GM19455 (cell line): ENCODE results near the gene ENTREP1.
"Not testable (repeated sequence)": the region's sequence is repeated elsewhere in the genome, so short reads cannot be mapped to it uniquely, and the experiment has no call there.

Experiments
- ATAC-seq: cut with Tn5 transposase; IDR thresholded peaks from one replicate; pipeline ENCODE4 v1.9.1; 2021; ENCODE audit not compliant: unreplicated experiment

Gene ENTREP1

GRCh38 chr9:69324549-69325401 is at the start of gene ENTREP1:
ENTREP1 (plus strand) TSS chr9:69325215; CDS start chr9:69325310, 95 bp downstream.
- no peak for ATAC-seq

- ATAC-seq, result no peak
Measured at GRCh38 chr9:69276775-69277174, 48.2 kb upstream of the ENTREP1 start.

- ATAC-seq, result no peak
Measured at GRCh38 chr9:69279084-69279731, 45.8 kb upstream of the ENTREP1 start.

- no peak for ATAC-seq
Measured at GRCh38 chr9:69279733-69280132, 45.3 kb upstream of the ENTREP1 start.

GRCh38 chr9:69283003-69283402 is 42.0 kb upstream of the ENTREP1 start:
- ATAC-seq, result no peak

- no peak for ATAC-seq
Measured at GRCh38 chr9:69292078-69292477, 32.9 kb upstream of the ENTREP1 start.

- ATAC-seq, result no peak
Measured at GRCh38 chr9:69293156-69293555, 31.9 kb upstream of the ENTREP1 start.

GRCh38 chr9:69295872-69296552 is 29.0 kb upstream of the ENTREP1 start:
- no peak for ATAC-seq

GRCh38 chr9:69297300-69297980 is 27.6 kb upstream of the ENTREP1 start:
- no peak for ATAC-seq

GRCh38 chr9:69299315-69299714 is 25.7 kb upstream of the ENTREP1 start:
- ATAC-seq, result no peak

- ATAC-seq, result no peak
Measured at GRCh38 chr9:69299826-69300225, 25.2 kb upstream of the ENTREP1 start.

- ATAC-seq, result no peak
Measured at GRCh38 chr9:69303331-69303730, 21.7 kb upstream of the ENTREP1 start.

- not testable (repeated sequence) for ATAC-seq
Measured at GRCh38 chr9:69306895-69307445, 18.0 kb upstream of the ENTREP1 start.

- no peak for ATAC-seq
Measured at GRCh38 chr9:69307446-69308205, 17.4 kb upstream of the ENTREP1 start.

GRCh38 chr9:69308206-69308931 is 16.6 kb upstream of the ENTREP1 start:
- ATAC-seq, result no peak

GRCh38 chr9:69313175-69313574 is 11.8 kb upstream of the ENTREP1 start:
- ATAC-seq, result no peak

GRCh38 chr9:69314547-69314946 is 10.5 kb upstream of the ENTREP1 start:
- no peak for ATAC-seq

GRCh38 chr9:69317081-69317480 is 7.9 kb upstream of the ENTREP1 start:
- no peak for ATAC-seq

- no peak for ATAC-seq
Measured at GRCh38 chr9:69317894-69318293, 7.1 kb upstream of the ENTREP1 start.
